Skeletal muscle cell (primary cell): ENCODE measurements around the gene TTC7B.

ENCODE experiments used
- DNase-seq: peaks from one replicate; pipeline ENCODE4 v3.0.0-alpha.2; 2010; ENCODE audit warnings: low read depth
- H3K4me3 ChIP-seq: 2 replicates; pipeline ENCODE4 v1.5.1; 2011; ENCODE audit warnings: low read depth, mild to moderate bottlenecking, control low read depth, low read length, moderate library complexity

Gene TTC7B

GRCh38 chr14:90750701-90751100, 65.5 kb downstream of the TTC7B start:
- no peak overlapping the region for H3K4me3 ChIP-seq
- DNase-seq, result no peak

GRCh38 chr14:90750191-90750590, 66.0 kb downstream of the TTC7B start:
- DNase-seq, result no peak
- H3K4me3 ChIP-seq, result no peak overlapping the region

- H3K4me3 ChIP-seq, result no peak overlapping the region
- no peak for DNase-seq
Measured at GRCh38 chr14:90747909-90748308, 68.3 kb downstream of the TTC7B start.

- no peak overlapping the region for H3K4me3 ChIP-seq
- no peak for DNase-seq
Measured at GRCh38 chr14:90743826-90744225, 72.4 kb downstream of the TTC7B start.

GRCh38 chr14:90743425-90743824, 72.8 kb downstream of the TTC7B start:
- DNase-seq, result no peak
- no peak overlapping the region for H3K4me3 ChIP-seq

- no peak for DNase-seq
- no peak overlapping the region for H3K4me3 ChIP-seq
Measured at GRCh38 chr14:90742729-90743128, 73.5 kb downstream of the TTC7B start.

- no peak overlapping the region for H3K4me3 ChIP-seq
- DNase-seq, result no peak
Measured at GRCh38 chr14:90742252-90742651, 74.0 kb downstream of the TTC7B start.

- no peak for DNase-seq
- no peak overlapping the region for H3K4me3 ChIP-seq
Measured at GRCh38 chr14:90741682-90741946, 74.6 kb downstream of the TTC7B start.

- H3K4me3 ChIP-seq, result no peak overlapping the region
- DNase-seq, result no peak
Measured at GRCh38 chr14:90740946-90741681, 75.1 kb downstream of the TTC7B start.

GRCh38 chr14:90740081-90740480, 76.1 kb downstream of the TTC7B start:
- H3K4me3 ChIP-seq, result no peak overlapping the region
- no peak for DNase-seq

- H3K4me3 ChIP-seq, result no peak overlapping the region
- no peak for DNase-seq
Measured at GRCh38 chr14:90739318-90740068, 76.7 kb downstream of the TTC7B start.

GRCh38 chr14:90733139-90733808, 83.0 kb downstream of the TTC7B start:
- H3K4me3 ChIP-seq, result no peak overlapping the region
- no peak for DNase-seq

GRCh38 chr14:90732718-90733117, 83.5 kb downstream of the TTC7B start:
- H3K4me3 ChIP-seq, result no peak overlapping the region
- DNase-seq, result no peak

GRCh38 chr14:90732139-90732538, 84.1 kb downstream of the TTC7B start:
- DNase-seq, result no peak
- no peak overlapping the region for H3K4me3 ChIP-seq

GRCh38 chr14:90731487-90731886, 84.7 kb downstream of the TTC7B start:
- no peak for DNase-seq
- H3K4me3 ChIP-seq, result no peak overlapping the region

- H3K4me3 ChIP-seq, result no peak overlapping the region
- DNase-seq, result no peak
Measured at GRCh38 chr14:90730206-90730766, 85.9 kb downstream of the TTC7B start.

GRCh38 chr14:90728951-90729350, 87.3 kb downstream of the TTC7B start:
- no peak for DNase-seq
- H3K4me3 ChIP-seq, result no peak overlapping the region

GRCh38 chr14:90727082-90727481, 89.1 kb downstream of the TTC7B start:
- no peak overlapping the region for H3K4me3 ChIP-seq
- no peak for DNase-seq

- peak; percentile 24 for DNase-seq
Measured at GRCh38 chr14:90726656-90727055, 89.6 kb downstream of the TTC7B start.

GRCh38 chr14:90724866-90725265, 91.4 kb downstream of the TTC7B start:
- no peak for DNase-seq
- no peak overlapping the region for H3K4me3 ChIP-seq

More at GRCh38 chr14:90726656-90727055, 89.6 kb downstream of the TTC7B start:
- no peak overlapping the region for H3K4me3 ChIP-seq
